Measurements from ENCODE around the gene ARL6IP4.
"Not testable (repeated sequence)": the region's sequence is repeated elsewhere in the genome, so short reads cannot be mapped to it uniquely, and the experiment has no call there.

The ARL6IP4 gene

DNA sequence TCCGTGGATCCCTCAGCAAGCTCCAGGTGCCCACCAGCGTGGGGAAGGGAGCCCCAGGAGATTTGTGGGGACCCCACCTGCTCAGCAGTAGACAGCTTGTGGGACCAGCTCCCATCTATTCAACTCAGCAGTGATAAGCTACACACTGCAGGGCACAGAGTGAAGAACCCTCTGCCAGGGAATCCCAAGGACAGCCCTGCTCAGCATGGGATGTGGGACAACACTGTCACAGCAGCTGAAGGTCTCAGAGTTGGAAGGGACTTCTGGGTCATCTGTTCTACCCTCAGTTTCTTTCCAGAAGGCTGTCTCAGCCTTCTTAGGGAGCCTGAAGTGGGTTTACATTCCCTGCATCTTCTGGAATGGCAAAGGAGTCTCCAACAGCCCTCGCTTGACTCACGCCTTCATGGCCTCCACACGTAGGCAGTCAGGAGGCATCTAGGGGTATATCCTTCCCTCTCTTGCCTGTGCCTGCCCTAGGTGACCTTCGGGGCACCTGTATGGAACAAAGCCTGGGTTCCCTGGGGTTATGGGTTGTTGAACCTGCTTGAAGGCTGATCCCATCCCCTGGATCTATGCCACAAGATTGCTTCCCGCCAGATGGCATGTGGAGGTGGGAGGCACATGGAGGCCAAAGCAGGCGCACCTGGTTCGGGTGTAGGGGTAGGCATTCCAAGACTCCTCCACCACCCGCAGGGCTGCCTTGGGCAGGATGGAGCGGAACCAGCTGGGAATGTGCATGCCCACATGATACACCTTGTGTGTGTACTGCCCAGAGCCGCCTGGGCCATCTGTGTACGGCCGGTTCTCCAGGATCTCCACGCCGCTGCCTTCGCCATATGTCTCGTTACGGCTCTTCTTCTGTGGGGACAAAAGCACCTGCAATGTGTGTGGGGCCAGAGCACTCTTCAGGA, 33.0 kb downstream of the ARL6IP4 start:
- DNase-seq = no peak

DNA sequence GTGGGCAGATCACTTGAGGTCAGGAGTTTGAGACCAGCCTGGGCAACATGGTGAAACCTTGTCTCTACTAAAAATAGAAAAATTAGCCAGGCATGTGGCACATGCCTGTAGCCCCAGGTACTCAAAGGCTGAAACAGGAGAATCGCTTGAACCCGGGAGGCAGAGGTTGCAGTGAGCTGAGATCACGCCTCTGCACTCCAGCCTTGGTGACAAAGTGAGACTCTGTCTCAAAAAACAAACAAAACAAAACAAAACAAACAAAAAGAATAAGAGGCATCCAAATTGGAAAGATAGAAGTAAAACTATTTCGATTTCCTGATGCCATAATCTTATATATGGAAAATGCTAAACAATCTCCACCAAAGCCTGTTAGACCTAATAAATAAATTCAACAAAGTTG, 34.0 kb downstream of the ARL6IP4 start:
- DNase-seq = not testable (repeated sequence)

DNA sequence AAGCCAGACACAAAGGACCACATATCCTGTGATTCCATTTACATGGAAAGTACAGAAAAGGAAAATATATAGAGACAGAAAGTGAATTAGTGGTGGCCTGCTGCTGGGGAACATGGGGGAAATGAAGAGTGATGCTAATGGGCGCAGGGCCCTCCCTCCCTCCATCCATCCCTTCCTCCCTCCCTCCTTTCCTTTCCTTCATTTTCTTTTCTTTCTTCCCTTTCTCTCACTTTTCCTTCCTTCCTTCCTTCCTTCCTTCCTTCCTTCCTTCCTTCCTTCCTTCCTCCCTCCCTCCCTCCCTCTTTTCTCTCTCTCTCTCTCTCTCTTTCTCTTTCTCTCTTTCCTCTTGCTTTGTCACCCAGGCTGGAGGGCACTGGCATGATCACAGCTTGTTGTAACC, 37.3 kb downstream of the ARL6IP4 start:
- no peak for DNase-seq

DNA sequence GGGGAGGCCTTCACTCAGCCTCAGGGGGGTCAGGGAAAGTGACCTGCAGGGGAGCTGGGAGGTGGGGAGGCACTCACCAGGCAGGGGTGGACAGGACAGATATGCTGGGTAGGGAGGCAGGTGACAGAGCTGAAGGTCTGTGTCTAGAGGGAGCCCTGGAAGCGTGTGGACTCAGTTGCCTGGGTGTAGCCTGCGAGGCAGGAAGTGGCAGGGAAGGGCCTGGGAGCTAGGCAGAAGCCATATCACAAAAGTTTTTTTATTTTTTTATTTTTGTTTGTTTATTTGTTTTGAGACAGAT, 39.3 kb downstream of the ARL6IP4 start:
- no peak for DNase-seq

DNA sequence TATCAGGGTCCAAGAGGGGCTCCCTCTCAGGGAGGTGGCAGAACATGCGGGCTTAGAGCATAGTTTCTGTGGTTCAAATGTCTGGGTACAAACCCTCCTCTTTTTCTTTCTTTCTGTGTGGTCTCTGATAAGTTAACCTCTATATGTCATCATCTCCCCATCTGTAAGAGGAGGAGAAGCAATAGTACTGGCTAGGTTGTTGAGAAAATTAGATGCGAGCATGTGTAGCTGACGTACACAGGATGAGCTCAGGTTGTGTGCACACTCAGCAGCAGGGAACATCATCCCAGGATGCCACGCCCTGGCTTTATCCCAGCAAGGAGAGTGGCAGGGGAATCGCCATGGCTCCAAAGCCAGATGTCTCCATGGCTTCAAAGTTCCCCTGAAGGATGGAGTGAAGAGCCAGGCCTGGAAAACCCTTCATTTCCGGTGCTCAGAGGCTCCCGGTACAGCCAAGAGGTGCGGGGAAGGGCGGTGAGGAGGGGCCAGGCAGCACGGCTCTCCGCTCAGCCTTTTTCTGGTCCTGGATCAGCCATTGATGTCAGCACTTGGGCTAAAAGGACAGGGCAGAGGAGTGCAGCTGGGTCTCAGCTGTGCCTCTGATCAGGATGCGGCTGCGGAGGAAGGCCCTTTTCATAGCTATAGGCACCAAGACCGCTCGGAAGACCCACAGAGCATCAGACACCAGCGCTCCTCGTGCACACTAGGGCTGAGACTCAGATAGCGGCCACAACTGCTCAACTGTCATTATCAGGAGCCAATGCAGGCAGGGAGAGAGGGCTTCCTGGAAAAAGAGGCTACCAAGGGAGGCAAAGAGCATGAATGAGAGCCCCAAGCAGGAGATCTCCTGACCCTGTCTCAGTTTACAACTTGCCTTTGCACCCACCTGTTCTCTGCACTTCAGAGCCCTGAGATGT, 41.5 kb downstream of the ARL6IP4 start:
- no peak for DNase-seq

GRCh38 chr12:123022846-123023245, 42.4 kb downstream of the ARL6IP4 start:
- DNase-seq = no peak

DNA sequence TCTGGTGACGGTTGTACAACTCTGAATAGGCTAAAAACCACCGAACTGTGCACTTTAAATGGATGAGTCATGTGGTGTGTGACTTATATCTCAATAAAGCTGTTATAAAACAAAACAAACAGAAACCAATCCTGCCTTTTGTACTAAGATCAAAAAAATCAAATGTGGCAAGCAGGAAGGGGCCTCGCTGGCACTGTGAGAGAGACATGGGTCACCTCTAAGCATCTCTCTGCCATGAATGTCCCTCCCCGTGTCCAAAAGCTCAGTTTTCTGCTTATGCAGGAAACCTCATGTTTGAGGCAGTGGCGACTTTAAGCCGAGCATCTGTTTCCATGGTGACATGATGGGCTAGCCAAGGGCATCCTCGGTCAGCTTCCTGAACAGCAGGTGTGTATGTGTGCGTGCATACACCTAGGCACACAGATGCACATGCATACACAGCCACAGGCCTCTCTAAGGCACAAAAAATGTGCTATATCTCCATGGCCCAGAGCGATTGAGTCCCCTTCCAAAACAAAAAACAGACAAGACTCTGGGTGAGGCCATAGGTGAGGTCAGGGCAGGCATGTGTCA, 44.4 kb downstream of the ARL6IP4 start:
- DNase-seq = peak in 1 of 5 experiments; percentile 72

- no peak for DNase-seq
These were observed 45.8 kb downstream of the ARL6IP4 start for GRCh38 chr12:123026094-123026853.

- DNase-seq = no peak
These were observed 47.4 kb downstream of the ARL6IP4 start for GRCh38 chr12:123027726-123028445.

DNA sequence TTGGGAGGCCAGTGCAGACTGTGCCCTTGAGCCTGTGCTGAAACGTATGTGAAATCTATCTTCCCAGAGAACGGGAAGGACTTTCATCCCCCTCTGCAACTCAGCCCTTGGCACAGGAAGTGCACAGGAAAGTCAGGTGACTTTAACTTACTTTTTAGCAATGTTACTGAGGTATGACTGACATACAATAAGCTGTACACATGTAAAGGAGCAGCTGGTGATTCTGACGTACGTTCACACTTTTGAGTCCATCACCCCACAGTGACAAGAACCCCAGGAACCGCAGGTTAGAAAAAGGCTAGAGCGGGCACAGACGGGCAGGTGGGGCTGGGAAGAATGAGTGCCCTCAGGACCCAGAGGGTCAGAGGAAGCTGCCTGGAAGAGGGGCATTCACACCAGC, 48.0 kb downstream of the ARL6IP4 start:
- DNase-seq = no peak

- DNase-seq = no peak
These were observed 49.1 kb downstream of the ARL6IP4 start for GRCh38 chr12:123029550-123029949.

DNA sequence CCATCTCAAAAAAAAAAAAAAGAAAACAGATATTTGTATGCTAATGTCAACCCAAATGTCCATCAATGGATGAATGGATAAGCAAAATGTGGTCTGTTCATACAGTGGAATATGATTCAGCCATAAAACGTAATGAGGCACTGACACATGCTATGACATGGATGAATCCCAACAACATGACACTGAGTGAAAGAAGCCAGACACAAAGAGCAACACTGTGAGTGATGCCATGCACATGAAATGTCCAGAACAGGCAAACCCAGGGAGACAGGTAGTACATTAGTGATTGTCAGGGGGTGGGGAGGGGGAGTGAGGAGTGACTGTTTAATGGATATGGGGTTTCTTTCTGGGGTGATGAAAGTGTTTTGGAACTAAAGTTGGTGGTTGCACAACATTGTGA, 50.2 kb downstream of the ARL6IP4 start:
- no peak for DNase-seq

- DNase-seq = no peak
These were observed 50.8 kb downstream of the ARL6IP4 start for GRCh38 chr12:123031171-123031845.

All from T-helper 2 cell (primary cell).